HepG2 (cell line): ENCODE data around the gene LRRC45. TPM values are rescaled to one million over a fixed set of nuclear protein-coding genes. Genes with fewer than 3 reads are reported as not detected.

ENCODE experiments used
- CHD2 ChIP-seq: IDR thresholded peaks from 2 replicates; pipeline ENCODE4 v1.6.1; 2011; ENCODE audit warnings: low read depth, low read length, improper control_type of control experiment
- ELF4 ChIP-seq: sonication (generic); formaldehyde crosslinking; IDR thresholded peaks from 2 replicates; pipeline ENCODE4 v1.5.0; 2020; ENCODE audit warnings: missing genetic modification reagents, mild to moderate bottlenecking, moderate library complexity, borderline replicate concordance
- FLYWCH1 ChIP-seq: sonication (generic); formaldehyde crosslinking; IDR thresholded peaks from 2 replicates; pipeline ENCODE4 v1.8.1; 2023; ENCODE audit warnings: mild to moderate bottlenecking, missing genetic modification reagents
- KAT8 ChIP-seq: IDR thresholded peaks from 2 replicates; pipeline ENCODE4 v1.6.1; 2016; ENCODE audit warnings: missing genetic modification reagents, missing compliant biosample characterization
- MAZ ChIP-seq, 2 experiments: sonication (generic) in 1 of 2; formaldehyde crosslinking in 1 of 2; IDR thresholded peaks; 2 replicates each; pipeline versions ENCODE4 v1.5.0 to v1.6.1; 2012 to 2020; ENCODE audit warnings: low read depth in 2 of 2, mild to moderate bottlenecking in 2 of 2, borderline replicate concordance in 1 of 2, improper control_type of control experiment in 1 of 2, low read length in 1 of 2, missing genetic modification reagents in 1 of 2, moderate library complexity in 1 of 2
- NCOA5 ChIP-seq: sonication (generic); formaldehyde crosslinking; IDR thresholded peaks from 2 replicates; pipeline ENCODE4 v1.4.0; 2020; ENCODE audit warnings: missing genetic modification reagents
- NCOR1 ChIP-seq: fragments of 200-600 bp; sonication (generic); IDR thresholded peaks from 2 replicates; pipeline ENCODE4 v1.7.0; 2017; ENCODE audit warnings: antibody characterized with exemption, low read length, borderline replicate concordance
- NFATC3 ChIP-seq: sonication (generic); formaldehyde crosslinking; IDR thresholded peaks from 2 replicates; pipeline ENCODE4 v1.5.1; 2020; ENCODE audit warnings: mild to moderate bottlenecking, missing genetic modification reagents
- POLR2AphosphoS2 ChIP-seq: IDR thresholded peaks from 2 replicates; pipeline ENCODE4 v1.6.1; 2011; ENCODE audit warnings: low read depth, low read length, improper control_type of control experiment
- POLR2G ChIP-seq: fragments of 200-400 bp; formaldehyde crosslinking; IDR thresholded peaks from 2 replicates; pipeline ENCODE4 v1.6.1; 2018; ENCODE audit warnings: mild to moderate bottlenecking, low read depth, low read length, moderate library complexity
- SALL1 ChIP-seq: sonication (generic); formaldehyde crosslinking; IDR thresholded peaks from 2 replicates; pipeline ENCODE4 v1.8.0; 2022; ENCODE audit warnings: mild to moderate bottlenecking, missing genetic modification reagents
- SRF ChIP-seq: IDR thresholded peaks from 2 replicates; pipeline ENCODE4 v1.6.1; 2011; ENCODE audit warnings: mild to moderate bottlenecking, low read depth, low read length, moderate library complexity
- SRSF4 ChIP-seq: fragments of 200-400 bp; formaldehyde crosslinking; IDR thresholded peaks from one replicate; pipeline ENCODE4 v1.6.1; 2018; ENCODE audit warnings: mild to moderate bottlenecking, low read depth, low read length, moderate library complexity; ENCODE audit not compliant: poor library complexity, severe bottlenecking
- ZFAT ChIP-seq: sonication (generic); formaldehyde crosslinking; conservative IDR thresholded peaks from 2 replicates; pipeline ENCODE4 v1.8.1; 2023; ENCODE audit warnings: missing genetic modification reagents, inconsistent platforms
- ZFP37 ChIP-seq: sonication (generic); formaldehyde crosslinking; IDR thresholded peaks from 2 replicates; pipeline ENCODE4 v1.4.0; 2020; ENCODE audit warnings: missing genetic modification reagents, borderline replicate concordance
- ZNF207 ChIP-seq: fragments of 450-650 bp; IDR thresholded peaks from 2 replicates; pipeline ENCODE4 v1.6.1; 2016; ENCODE audit warnings: antibody characterized with exemption, borderline replicate concordance
- ZNF33B ChIP-seq: sonication (generic); formaldehyde crosslinking; IDR thresholded peaks from 2 replicates; pipeline ENCODE4 v1.5.1; 2020; ENCODE audit warnings: mild to moderate bottlenecking, missing genetic modification reagents
- ZNF354B ChIP-seq: sonication (generic); formaldehyde crosslinking; IDR thresholded peaks from 2 replicates; pipeline ENCODE4 v1.8.0; 2022; ENCODE audit warnings: mild to moderate bottlenecking, missing genetic modification reagents
- ZNF383 ChIP-seq: sonication (generic); formaldehyde crosslinking; IDR thresholded peaks from 2 replicates; pipeline ENCODE4 v1.4.0; 2020; ENCODE audit warnings: missing genetic modification reagents, mild to moderate bottlenecking, borderline replicate concordance
- ZNF781 ChIP-seq: sonication (generic); formaldehyde crosslinking; IDR thresholded peaks from 2 replicates; pipeline ENCODE4 v1.5.1; 2020; ENCODE audit warnings: borderline replicate concordance, mild to moderate bottlenecking, missing genetic modification reagents; ENCODE audit errors: not compliant biosample characterization
- polyA plus RNA-seq, 8 experiments: library from polyadenylated mRNA; depleted of rRNA in 3 of 8; stranded (reverse) in 7 of 8; unstranded in 1 of 8; fragments of >200 nt; fragmentation: Illumina TruSeq in 4 of 8; extraction: Trizol in 4 of 8; gene quantifications; 2 replicates each; pipeline versions ENCODE4 v1.2.1 to v1.2.3, GENCODE V29; 2011 to 2016; ENCODE audit warnings: low read depth in 4 of 8, missing spikeins in 1 of 8, mixed read lengths in 1 of 8; ENCODE audit not compliant: insufficient read depth in 1 of 8
- total RNA-seq, 5 experiments: library from RNA; depleted of rRNA; stranded (reverse); fragments of >200 nt; fragmentation: Illumina TruSeq; extraction: Trizol; gene quantifications; 2 replicates each; pipeline ENCODE4 v1.2.3, GENCODE V29; 2016; ENCODE audit warnings: low read depth in 1 of 5
- TF ChIP-seq, protein P1 (sequence below): IDR thresholded peaks from 2 replicates; pipeline ENCODE4 v1.6.1; 2012; ENCODE audit warnings: inconsistent platforms
- TF ChIP-seq, protein P2 (sequence below): sonication (generic); formaldehyde crosslinking; IDR thresholded peaks from 2 replicates; pipeline ENCODE4 v1.5.1; 2020; ENCODE audit warnings: mild to moderate bottlenecking, missing genetic modification reagents, moderate library complexity
- TF ChIP-seq, protein P3 (sequence below): sonication (generic); formaldehyde crosslinking; IDR thresholded peaks from 2 replicates; pipeline ENCODE4 v1.4.0; 2020; ENCODE audit warnings: missing genetic modification reagents; ENCODE audit errors: not compliant biosample characterization

Gene LRRC45
- total and polyA plus RNA-seq, 2 of the 13 experiments (the other 11 are each of a cell fraction or from before 2014, with no cell fraction given): 11.6 to 48.1 TPM

DNA sequence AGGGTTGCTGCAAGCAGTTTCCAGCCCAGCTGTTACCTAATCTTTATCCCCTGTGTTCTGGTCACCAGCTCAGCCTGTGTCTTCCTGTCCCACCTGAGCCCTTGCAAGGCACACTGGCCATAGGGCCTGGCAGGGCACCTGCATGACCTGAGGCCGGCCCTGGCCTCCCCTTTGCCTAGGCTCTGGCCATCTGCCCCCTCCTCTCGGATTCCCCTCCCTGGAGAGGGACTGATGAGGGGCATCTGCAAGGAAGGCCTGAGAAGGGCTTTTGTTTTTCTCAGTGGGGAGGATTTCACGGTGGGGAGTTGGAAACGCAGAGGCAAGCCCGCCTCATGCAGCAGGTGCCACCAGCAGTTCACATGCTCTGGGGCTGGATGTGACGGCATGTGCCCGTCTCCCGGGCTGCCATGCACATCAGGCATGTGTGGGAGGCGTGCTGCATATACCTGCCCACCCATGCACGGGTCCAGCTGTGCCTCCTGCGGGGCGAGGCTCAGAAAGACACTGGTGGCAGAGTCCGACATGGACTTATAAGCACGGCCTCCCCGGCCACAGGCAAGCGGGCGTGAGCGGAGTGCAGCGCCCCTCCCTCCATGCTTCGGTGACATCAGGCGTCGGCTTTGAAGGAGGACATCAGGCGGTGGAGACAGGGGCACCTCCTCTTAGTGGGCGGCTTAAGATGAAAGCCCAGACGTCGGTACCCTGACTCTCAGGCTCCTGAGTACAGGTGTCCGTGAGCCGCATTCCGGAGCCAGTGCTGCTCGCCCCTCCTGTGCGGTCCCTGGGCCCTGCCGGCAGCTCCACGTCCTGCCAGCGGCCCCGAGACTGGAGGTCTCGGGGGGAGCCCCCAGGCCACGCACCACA, 29.1 kb upstream of the LRRC45 start (continued):
- no peak for TF ChIP-seq SRSF4
- TF ChIP-seq POLR2G: peak; percentile 87
- TF ChIP-seq NCOA5 (CRISPR knock-in tag): 0 out of 2 replicates have a peak, but pooled peaks have one; percentile 16
- TF ChIP-seq SRF: no peak
- TF ChIP-seq KAT8 (CRISPR knock-in tag): peak; percentile 39; the same call in 1 of the 2 replicates
- no peak for TF ChIP-seq ZFP37 (CRISPR knock-in tag)
- TF ChIP-seq NFATC3: no peak
- TF ChIP-seq, protein P1, sequence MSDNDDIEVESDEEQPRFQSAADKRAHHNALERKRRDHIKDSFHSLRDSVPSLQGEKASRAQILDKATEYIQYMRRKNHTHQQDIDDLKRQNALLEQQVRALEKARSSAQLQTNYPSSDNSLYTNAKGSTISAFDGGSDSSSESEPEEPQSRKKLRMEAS: no peak
- peak; percentile 46; the same call in 1 of the 2 replicates for TF ChIP-seq POLR2AphosphoS2
- TF ChIP-seq ZNF33B (CRISPR knock-in tag): no peak
- TF ChIP-seq SALL1: peak; percentile 70
- no peak for TF ChIP-seq ZNF383 (CRISPR knock-in tag)
- no peak for TF ChIP-seq ZNF207
- no peak for TF ChIP-seq MAZ (IDR thresholded peaks at IDR 0.05; ENCODE audit: borderline replicate concordance, low read depth, low read length)
- no peak; the same call in none of the 2 replicates for TF ChIP-seq MAZ (CRISPR knock-in tag; IDR thresholded peaks at IDR 0.05; ENCODE audit: low read depth)
- TF ChIP-seq, protein P2, sequence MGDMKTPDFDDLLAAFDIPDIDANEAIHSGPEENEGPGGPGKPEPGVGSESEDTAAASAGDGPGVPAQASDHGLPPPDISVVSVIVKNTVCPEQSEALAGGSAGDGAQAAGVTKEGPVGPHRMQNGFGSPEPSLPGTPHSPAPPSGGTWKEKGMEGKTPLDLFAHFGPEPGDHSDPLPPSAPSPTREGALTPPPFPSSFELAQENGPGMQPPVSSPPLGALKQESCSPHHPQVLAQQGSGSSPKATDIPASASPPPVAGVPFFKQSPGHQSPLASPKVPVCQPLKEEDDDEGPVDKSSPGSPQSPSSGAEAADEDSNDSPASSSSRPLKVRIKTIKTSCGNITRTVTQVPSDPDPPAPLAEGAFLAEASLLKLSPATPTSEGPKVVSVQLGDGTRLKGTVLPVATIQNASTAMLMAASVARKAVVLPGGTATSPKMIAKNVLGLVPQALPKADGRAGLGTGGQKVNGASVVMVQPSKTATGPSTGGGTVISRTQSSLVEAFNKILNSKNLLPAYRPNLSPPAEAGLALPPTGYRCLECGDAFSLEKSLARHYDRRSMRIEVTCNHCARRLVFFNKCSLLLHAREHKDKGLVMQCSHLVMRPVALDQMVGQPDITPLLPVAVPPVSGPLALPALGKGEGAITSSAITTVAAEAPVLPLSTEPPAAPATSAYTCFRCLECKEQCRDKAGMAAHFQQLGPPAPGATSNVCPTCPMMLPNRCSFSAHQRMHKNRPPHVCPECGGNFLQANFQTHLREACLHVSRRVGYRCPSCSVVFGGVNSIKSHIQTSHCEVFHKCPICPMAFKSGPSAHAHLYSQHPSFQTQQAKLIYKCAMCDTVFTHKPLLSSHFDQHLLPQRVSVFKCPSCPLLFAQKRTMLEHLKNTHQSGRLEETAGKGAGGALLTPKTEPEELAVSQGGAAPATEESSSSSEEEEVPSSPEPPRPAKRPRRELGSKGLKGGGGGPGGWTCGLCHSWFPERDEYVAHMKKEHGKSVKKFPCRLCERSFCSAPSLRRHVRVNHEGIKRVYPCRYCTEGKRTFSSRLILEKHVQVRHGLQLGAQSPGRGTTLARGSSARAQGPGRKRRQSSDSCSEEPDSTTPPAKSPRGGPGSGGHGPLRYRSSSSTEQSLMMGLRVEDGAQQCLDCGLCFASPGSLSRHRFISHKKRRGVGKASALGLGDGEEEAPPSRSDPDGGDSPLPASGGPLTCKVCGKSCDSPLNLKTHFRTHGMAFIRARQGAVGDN: peak; percentile 88
- TF ChIP-seq ZFAT (CRISPR knock-in tag): no peak
- TF ChIP-seq ZNF781: no peak
- TF ChIP-seq ELF4 (CRISPR knock-in tag): no peak
- TF ChIP-seq NCOR1: no peak
- TF ChIP-seq FLYWCH1 (CRISPR knock-in tag): 0 out of 2 replicates have a peak, but pooled peaks have one; percentile 42
- TF ChIP-seq CHD2: no peak
- TF ChIP-seq, protein P3, sequence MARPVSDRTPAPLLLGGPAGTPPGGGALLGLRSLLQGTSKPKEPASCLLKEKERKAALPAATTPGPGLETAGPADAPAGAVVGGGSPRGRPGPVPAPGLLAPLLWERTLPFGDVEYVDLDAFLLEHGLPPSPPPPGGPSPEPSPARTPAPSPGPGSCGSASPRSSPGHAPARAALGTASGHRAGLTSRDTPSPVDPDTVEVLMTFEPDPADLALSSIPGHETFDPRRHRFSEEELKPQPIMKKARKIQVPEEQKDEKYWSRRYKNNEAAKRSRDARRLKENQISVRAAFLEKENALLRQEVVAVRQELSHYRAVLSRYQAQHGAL (CRISPR knock-in tag): peak; percentile 21
- peak; percentile 28 for TF ChIP-seq ZNF354B (CRISPR knock-in tag)
